HCT116 (cell line): ENCODE data around the gene ZNRF2. TPM values are rescaled to one million over a fixed set of nuclear protein-coding genes. Genes with fewer than 3 reads are reported as not detected.

Experiments used
- ATAC-seq: fragments of 200-7000 bp; cut with Tn5 transposase; 2 replicates; pipeline ENCODE4 v1.9.1; 2020; ENCODE audit warnings: mild to moderate bottlenecking, moderate library complexity
- BruUV-seq: library from RNA; stranded (reverse); fragments of 400-500 nt; replicated peaks from 2 replicates; lab custom pipeline; 2021; lab: Mats Ljungman, UMichigan
- CTCF ChIA-PET: fragments of 300-600 bp; sonication (Branson Sonifier 250); formaldehyde crosslinking; loops from one replicate; lab custom pipeline; 2021; ENCODE audit warnings: antibody characterized with exemption; lab: Charles Lee
- POLR2A ChIA-PET: fragments of 300-600, 350-600 bp; sonication (Branson Sonifier 250); formaldehyde crosslinking; loops from one replicate; lab custom pipeline; 2021; ENCODE audit warnings: antibody characterized with exemption; lab: Charles Lee
- RAD21 ChIA-PET, 2 experiments: fragments of 300-600 bp; sonication (Branson Sonifier 250); formaldehyde crosslinking; loops; one replicate each; lab custom pipeline; 2023; ENCODE audit warnings: low total read pairs in 2 of 2; ENCODE audit not compliant: uncharacterized antibody in 2 of 2, unreplicated experiment in 2 of 2, low non-redundant PET in 1 of 2; lab: Charles Lee
- DNase-seq: peaks from one replicate; pipeline ENCODE4 v3.0.0-alpha.2; 2010; ENCODE audit warnings: low read depth, low spot score
- H2AFZ ChIP-seq: fragments of 200-600 bp; shearing (Covaris generic), sonication (generic); 2 replicates; pipeline ENCODE4 v1.6.1; 2017; ENCODE audit warnings: low read depth, mixed run types, mixed read lengths, antibody characterized with exemption, low read length; ENCODE audit not compliant: poor library complexity, severe bottlenecking
- H3K27ac ChIP-seq: 2 replicates; pipeline ENCODE4 v1.5.1; 2012; ENCODE audit warnings: low read depth, low read length
- H3K27me3 ChIP-seq: fragments of 200-600 bp; sonication (generic); 2 replicates; pipeline ENCODE4 v1.6.1; 2016; ENCODE audit warnings: mixed run types, low read length, mixed read lengths; ENCODE audit not compliant: insufficient read depth
- H3K36me3 ChIP-seq, 2 experiments: fragments of 200-500 bp in 1 of 2; fragments of 200-600 bp in 1 of 2; sonication (Bioruptor generic) in 1 of 2; sonication (generic) in 1 of 2; 2 replicates each; pipeline versions ENCODE4 v1.5.1 to v1.6.1; 2014 to 2016; ENCODE audit warnings: low read length in 2 of 2, inconsistent platforms in 1 of 2, mixed read lengths in 1 of 2, mixed run types in 1 of 2; ENCODE audit not compliant: insufficient read depth in 2 of 2, control insufficient read depth in 1 of 2
- H3K4me1 ChIP-seq, 2 experiments: fragments of 200-600 bp in 1 of 2; sonication (generic) in 1 of 2; 2 replicates each; pipeline versions ENCODE4 v1.5.1 to v1.6.1; 2012 to 2017; ENCODE audit warnings: low read length in 2 of 2, inconsistent platforms in 1 of 2, mild to moderate bottlenecking in 1 of 2, mixed read lengths in 1 of 2, mixed run types in 1 of 2, moderate library complexity in 1 of 2; ENCODE audit not compliant: insufficient read depth in 2 of 2, control insufficient read depth in 1 of 2
- H3K4me2 ChIP-seq: fragments of 200-600 bp; sonication (generic); 2 replicates; pipeline ENCODE4 v1.6.1; 2017; ENCODE audit warnings: mixed run types, low read length, mixed read lengths
- H3K4me3 ChIP-seq, 2 experiments: fragments of 200-600 bp in 1 of 2; sonication (generic) in 1 of 2; replicated peaks in 1 of 2; 2 replicates each; pipeline ENCODE4 v1.5.1; 2011 to 2016; ENCODE audit warnings: low read length in 2 of 2, control low read depth in 1 of 2, low read depth in 1 of 2, mild to moderate bottlenecking in 1 of 2, mixed read lengths in 1 of 2, mixed run types in 1 of 2
- H3K79me2 ChIP-seq: fragments of 200-600 bp; sonication (generic); 2 replicates; pipeline ENCODE4 v1.6.1; 2017; ENCODE audit warnings: mild to moderate bottlenecking, mixed run types, low read length, moderate library complexity, mixed read lengths; ENCODE audit not compliant: insufficient read depth
- H3K9ac ChIP-seq: fragments of 200-600 bp; sonication (generic); 2 replicates; pipeline ENCODE4 v1.6.1; 2016; ENCODE audit warnings: low read length, mixed read lengths
- H3K9me2 ChIP-seq: fragments of 200-600 bp; sonication (generic), shearing (Covaris generic); 2 replicates; pipeline ENCODE4 v1.6.1; 2017; ENCODE audit warnings: mixed run types, mild to moderate bottlenecking, moderate library complexity; ENCODE audit not compliant: insufficient read depth
- H3K9me3 ChIP-seq, 2 experiments: fragments of 200-500 bp in 1 of 2; fragments of 200-600 bp in 1 of 2; sonication (Bioruptor generic) in 1 of 2; sonication (generic) in 1 of 2; 2 replicates each; pipeline ENCODE4 v1.6.1; 2014 to 2017; ENCODE audit warnings: low read length in 2 of 2, mixed read lengths in 2 of 2, inconsistent platforms in 1 of 2, low read depth in 1 of 2, mild to moderate bottlenecking in 1 of 2, mixed run types in 1 of 2, moderate library complexity in 1 of 2; ENCODE audit not compliant: control insufficient read depth in 1 of 2, insufficient read depth in 1 of 2
- H4K20me1 ChIP-seq: fragments of 200-600 bp; sonication (generic), shearing (Covaris generic); 2 replicates; pipeline ENCODE4 v1.6.1; 2017; ENCODE audit warnings: mixed run types, mild to moderate bottlenecking, moderate library complexity; ENCODE audit not compliant: insufficient read depth
- EGR1 ChIP-seq: IDR thresholded peaks from 2 replicates; pipeline ENCODE4 v1.6.1; 2012; ENCODE audit warnings: low read depth
- EZH2 ChIP-seq: fragments of 200-600 bp; sonication (generic); IDR thresholded peaks from 2 replicates; pipeline ENCODE4 v1.6.1; 2017; ENCODE audit warnings: antibody characterized with exemption, mixed run types
- POLR2A ChIP-seq: IDR thresholded peaks from 2 replicates; pipeline ENCODE4 v1.7.0; 2011; ENCODE audit warnings: borderline replicate concordance; ENCODE audit not compliant: insufficient read depth, insufficient read length; ENCODE audit errors: extremely low read depth
- RAD21 ChIP-seq: IDR thresholded peaks from 2 replicates; pipeline ENCODE4 v1.6.1; 2012; ENCODE audit warnings: low read depth, mild to moderate bottlenecking
- SP1 ChIP-seq: IDR thresholded peaks from 2 replicates; pipeline ENCODE4 v1.6.1; 2012; ENCODE audit warnings: low read depth
- ZNF274 ChIP-seq: fragments of 200-500 bp; sonication (Bioruptor generic); IDR thresholded peaks from 2 replicates; pipeline ENCODE4 v1.6.1; 2014; ENCODE audit warnings: mild to moderate bottlenecking, low read depth, low read length, inconsistent platforms
- intact Hi-C: fragments of 100-400 bp; cut with micrococcal nuclease; formaldehyde crosslinking; loops from 2 replicates; pipeline ENCODE4 v1.10.0; 2022
- total RNA-seq: library from RNA; stranded (reverse); gene quantifications from one replicate; pipeline ENCODE4 v1.2.1, GENCODE V29; 2021; ENCODE audit not compliant: unreplicated experiment
- TF ChIP-seq, protein P1 (sequence below): IDR thresholded peaks from 2 replicates; pipeline ENCODE4 v1.6.1; 2012
- TF ChIP-seq, protein P2 (sequence below): IDR thresholded peaks from 2 replicates; pipeline ENCODE4 v1.6.1; 2011; ENCODE audit warnings: mild to moderate bottlenecking, low read length, moderate library complexity; ENCODE audit not compliant: insufficient replicate concordance; ENCODE audit errors: extremely low read depth
- TF ChIP-seq, protein P3 (sequence below): IDR thresholded peaks from 2 replicates; pipeline ENCODE4 v1.6.1; 2012
- TF ChIP-seq, protein P4 (sequence below), 3 experiments: fragments of 200-600 bp in 1 of 3; sonication (generic) in 1 of 3; IDR thresholded peaks in 2 of 3; conservative IDR thresholded peaks in 1 of 3; 2 replicates each; pipeline ENCODE4 v1.5.1; 2012 to 2017; ENCODE audit warnings: low read depth in 2 of 3, low read length in 2 of 3, antibody characterized with exemption in 1 of 3, borderline replicate concordance in 1 of 3, control low read depth in 1 of 3, mild to moderate bottlenecking in 1 of 3, mixed read lengths in 1 of 3, mixed run types in 1 of 3, moderate library complexity in 1 of 3; ENCODE audit not compliant: insufficient read depth in 1 of 3
- TF ChIP-seq, protein P5 (sequence below): IDR thresholded peaks from 2 replicates; pipeline ENCODE4 v1.6.1; 2012; ENCODE audit warnings: low read depth

Gene ZNRF2
- total RNA-seq, 1 experiment from 2014 or later, result 10.2 TPM

DNA sequence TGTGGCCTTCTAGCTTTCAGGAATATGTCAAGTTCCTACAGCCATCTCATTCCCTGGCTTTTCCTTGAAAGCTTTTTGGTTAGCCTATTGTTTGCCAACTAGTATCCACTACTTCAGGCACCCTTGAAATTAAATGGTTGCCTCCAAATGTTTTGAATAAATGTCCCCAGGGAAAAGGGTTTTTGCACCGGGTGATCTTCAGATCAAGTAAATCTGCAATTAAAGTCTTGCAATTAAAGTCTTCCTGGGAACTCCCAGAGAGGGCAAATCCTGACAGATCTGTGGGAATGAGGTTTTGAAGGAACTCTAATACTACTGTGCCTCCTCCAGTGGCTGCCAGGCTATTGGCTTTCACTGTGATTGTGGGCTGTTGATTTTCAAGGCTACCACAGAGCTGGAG, 17.7 kb upstream of the ZNRF2 start:
- Histone ChIP-seq H3K79me2 (no peaks in the 10 kb centered on the region), H3K9ac (no peak overlapping the region), H3K36me3 (no peaks in the 10 kb centered on the region), H3K27ac (no peak overlapping the region), H4K20me1 (no peaks in the 10 kb centered on the region), H3K4me2 (no peak overlapping the region), H2AFZ (no peak overlapping the region), H3K9me2 (no peaks in the 10 kb centered on the region), H3K27me3 (no peaks in the 10 kb centered on the region)
- no peak for DNase-seq
- BruUV-seq, result no TSS peak
- no peak for ATAC-seq
- ChIA-PET RAD21 (no interaction called here), POLR2A (no interaction called here)
- no peak for TF ChIP-seq ZNF274
- TF ChIP-seq EZH2, result no peak
- TF ChIP-seq POLR2A, result no peak
- TF ChIP-seq, protein P1, sequence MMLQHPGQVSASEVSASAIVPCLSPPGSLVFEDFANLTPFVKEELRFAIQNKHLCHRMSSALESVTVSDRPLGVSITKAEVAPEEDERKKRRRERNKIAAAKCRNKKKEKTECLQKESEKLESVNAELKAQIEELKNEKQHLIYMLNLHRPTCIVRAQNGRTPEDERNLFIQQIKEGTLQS, result no peak
- no peak for TF ChIP-seq SP1
- TF ChIP-seq, protein P2, sequence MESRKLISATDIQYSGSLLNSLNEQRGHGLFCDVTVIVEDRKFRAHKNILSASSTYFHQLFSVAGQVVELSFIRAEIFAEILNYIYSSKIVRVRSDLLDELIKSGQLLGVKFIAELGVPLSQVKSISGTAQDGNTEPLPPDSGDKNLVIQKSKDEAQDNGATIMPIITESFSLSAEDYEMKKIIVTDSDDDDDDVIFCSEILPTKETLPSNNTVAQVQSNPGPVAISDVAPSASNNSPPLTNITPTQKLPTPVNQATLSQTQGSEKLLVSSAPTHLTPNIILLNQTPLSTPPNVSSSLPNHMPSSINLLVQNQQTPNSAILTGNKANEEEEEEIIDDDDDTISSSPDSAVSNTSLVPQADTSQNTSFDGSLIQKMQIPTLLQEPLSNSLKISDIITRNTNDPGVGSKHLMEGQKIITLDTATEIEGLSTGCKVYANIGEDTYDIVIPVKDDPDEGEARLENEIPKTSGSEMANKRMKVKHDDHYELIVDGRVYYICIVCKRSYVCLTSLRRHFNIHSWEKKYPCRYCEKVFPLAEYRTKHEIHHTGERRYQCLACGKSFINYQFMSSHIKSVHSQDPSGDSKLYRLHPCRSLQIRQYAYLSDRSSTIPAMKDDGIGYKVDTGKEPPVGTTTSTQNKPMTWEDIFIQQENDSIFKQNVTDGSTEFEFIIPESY, result no peak
- no peak for TF ChIP-seq EGR1
- TF ChIP-seq, protein P3, sequence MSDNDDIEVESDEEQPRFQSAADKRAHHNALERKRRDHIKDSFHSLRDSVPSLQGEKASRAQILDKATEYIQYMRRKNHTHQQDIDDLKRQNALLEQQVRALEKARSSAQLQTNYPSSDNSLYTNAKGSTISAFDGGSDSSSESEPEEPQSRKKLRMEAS, result no peak
- TF ChIP-seq, protein P4, sequence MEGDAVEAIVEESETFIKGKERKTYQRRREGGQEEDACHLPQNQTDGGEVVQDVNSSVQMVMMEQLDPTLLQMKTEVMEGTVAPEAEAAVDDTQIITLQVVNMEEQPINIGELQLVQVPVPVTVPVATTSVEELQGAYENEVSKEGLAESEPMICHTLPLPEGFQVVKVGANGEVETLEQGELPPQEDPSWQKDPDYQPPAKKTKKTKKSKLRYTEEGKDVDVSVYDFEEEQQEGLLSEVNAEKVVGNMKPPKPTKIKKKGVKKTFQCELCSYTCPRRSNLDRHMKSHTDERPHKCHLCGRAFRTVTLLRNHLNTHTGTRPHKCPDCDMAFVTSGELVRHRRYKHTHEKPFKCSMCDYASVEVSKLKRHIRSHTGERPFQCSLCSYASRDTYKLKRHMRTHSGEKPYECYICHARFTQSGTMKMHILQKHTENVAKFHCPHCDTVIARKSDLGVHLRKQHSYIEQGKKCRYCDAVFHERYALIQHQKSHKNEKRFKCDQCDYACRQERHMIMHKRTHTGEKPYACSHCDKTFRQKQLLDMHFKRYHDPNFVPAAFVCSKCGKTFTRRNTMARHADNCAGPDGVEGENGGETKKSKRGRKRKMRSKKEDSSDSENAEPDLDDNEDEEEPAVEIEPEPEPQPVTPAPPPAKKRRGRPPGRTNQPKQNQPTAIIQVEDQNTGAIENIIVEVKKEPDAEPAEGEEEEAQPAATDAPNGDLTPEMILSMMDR (IDR thresholded peaks at IDR 0.05 in 2 of 3, conservative IDR thresholded peaks at IDR 0.05 in 1 of 3; ENCODE audit: borderline replicate concordance in 1 of 3, insufficient read depth in 1 of 3, low read depth in 2 of 3, low read length in 2 of 3), result no peak
- TF ChIP-seq RAD21, result no peak
- TF ChIP-seq, protein P5, sequence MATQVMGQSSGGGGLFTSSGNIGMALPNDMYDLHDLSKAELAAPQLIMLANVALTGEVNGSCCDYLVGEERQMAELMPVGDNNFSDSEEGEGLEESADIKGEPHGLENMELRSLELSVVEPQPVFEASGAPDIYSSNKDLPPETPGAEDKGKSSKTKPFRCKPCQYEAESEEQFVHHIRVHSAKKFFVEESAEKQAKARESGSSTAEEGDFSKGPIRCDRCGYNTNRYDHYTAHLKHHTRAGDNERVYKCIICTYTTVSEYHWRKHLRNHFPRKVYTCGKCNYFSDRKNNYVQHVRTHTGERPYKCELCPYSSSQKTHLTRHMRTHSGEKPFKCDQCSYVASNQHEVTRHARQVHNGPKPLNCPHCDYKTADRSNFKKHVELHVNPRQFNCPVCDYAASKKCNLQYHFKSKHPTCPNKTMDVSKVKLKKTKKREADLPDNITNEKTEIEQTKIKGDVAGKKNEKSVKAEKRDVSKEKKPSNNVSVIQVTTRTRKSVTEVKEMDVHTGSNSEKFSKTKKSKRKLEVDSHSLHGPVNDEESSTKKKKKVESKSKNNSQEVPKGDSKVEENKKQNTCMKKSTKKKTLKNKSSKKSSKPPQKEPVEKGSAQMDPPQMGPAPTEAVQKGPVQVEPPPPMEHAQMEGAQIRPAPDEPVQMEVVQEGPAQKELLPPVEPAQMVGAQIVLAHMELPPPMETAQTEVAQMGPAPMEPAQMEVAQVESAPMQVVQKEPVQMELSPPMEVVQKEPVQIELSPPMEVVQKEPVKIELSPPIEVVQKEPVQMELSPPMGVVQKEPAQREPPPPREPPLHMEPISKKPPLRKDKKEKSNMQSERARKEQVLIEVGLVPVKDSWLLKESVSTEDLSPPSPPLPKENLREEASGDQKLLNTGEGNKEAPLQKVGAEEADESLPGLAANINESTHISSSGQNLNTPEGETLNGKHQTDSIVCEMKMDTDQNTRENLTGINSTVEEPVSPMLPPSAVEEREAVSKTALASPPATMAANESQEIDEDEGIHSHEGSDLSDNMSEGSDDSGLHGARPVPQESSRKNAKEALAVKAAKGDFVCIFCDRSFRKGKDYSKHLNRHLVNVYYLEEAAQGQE, result no peak
- TF ChIP-seq, all 23 proteins: peak for 0
- no peaks in the 10 kb centered on the region for H3K9me3 ChIP-seq
- intact Hi-C loops, result no loop called here
- no peak overlapping the region for H3K4me3 ChIP-seq
- H3K4me1 ChIP-seq, result no peaks in the 10 kb centered on the region
- CTCF ChIA-PET, result no interaction called here
